B cell (primary cell): ENCODE data around the gene EHMT2. TPM values are rescaled to one million over a fixed set of nuclear protein-coding genes. Genes with fewer than 3 reads are reported as not detected.

Experiments used
- ATAC-seq: fragments of 200-7000 bp; cut with Tn5 transposase; one replicate; pipeline ENCODE4 v1.10.0; 2021; ENCODE audit warnings: low read depth, mild to moderate bottlenecking, moderate number of reproducible peaks, moderate library complexity
- CTCF ChIA-PET: fragments of 350-600 bp; sonication (Branson Sonifier 250); formaldehyde crosslinking; loops from one replicate; lab custom pipeline; 2021; ENCODE audit warnings: antibody characterized with exemption, inconsistent platforms; lab: Charles Lee
- POLR2A ChIA-PET: fragments of 350-600 bp; sonication (Branson Sonifier 250); formaldehyde crosslinking; loops from one replicate; lab custom pipeline; 2021; ENCODE audit warnings: antibody characterized with exemption; lab: Charles Lee
- DNase-seq: peaks from one replicate; pipeline ENCODE4 v3.0.0; 2013
- H2AFZ ChIP-seq: 2 replicates; pipeline ENCODE4 v1.6.1; 2012; ENCODE audit warnings: mild to moderate bottlenecking, low read depth, low read length; ENCODE audit not compliant: insufficient read depth, poor library complexity, severe bottlenecking
- H3K27ac ChIP-seq, 2 donors: 1 replicate in 1 of 2; 2 replicates in 1 of 2; pipeline ENCODE4 v1.5.1; 2012 to 2013; ENCODE audit warnings: low read length in 2 of 2, mild to moderate bottlenecking in 2 of 2, moderate library complexity in 1 of 2
- H3K27me3 ChIP-seq, 4 experiments: fragments of 200-600 bp in 1 of 4; sonication (generic) in 1 of 4; replicated peaks in 1 of 4; 1 replicate in 2 of 4; 2 replicates in 2 of 4; pipeline versions ENCODE4 v1.6.1 to v1.7.0; 2013 to 2016; ENCODE audit warnings: low read length in 3 of 4, mild to moderate bottlenecking in 2 of 4, mixed read lengths in 1 of 4, moderate library complexity in 1 of 4; ENCODE audit not compliant: insufficient read depth in 4 of 4, control insufficient read depth in 3 of 4; ENCODE audit errors: control extremely low read depth in 1 of 4
- H3K36me3 ChIP-seq, 2 experiments: replicated peaks in 1 of 2; 1 replicate in 1 of 2; 2 replicates in 1 of 2; pipeline versions ENCODE4 v1.6.1 to v1.7.1; 2013; ENCODE audit warnings: low read length in 1 of 2; ENCODE audit not compliant: insufficient read depth in 2 of 2, control insufficient read depth in 1 of 2; ENCODE audit errors: control extremely low read depth in 1 of 2, extremely low read depth in 1 of 2
- H3K4me1 ChIP-seq, 2 donors: fragments of 200-600 bp in 1 of 2; sonication (generic) in 1 of 2; 1 replicate in 1 of 2; 2 replicates in 1 of 2; pipeline versions ENCODE4 v1.5.1 to v1.6.1; 2013 to 2017; ENCODE audit warnings: low read length in 2 of 2; ENCODE audit not compliant: control insufficient read depth in 2 of 2, insufficient read depth in 2 of 2
- H3K4me2 ChIP-seq: replicated peaks from 2 replicates; pipeline ENCODE3; 2012; ENCODE audit warnings: mild to moderate bottlenecking, low read depth, low read length; ENCODE audit not compliant: poor library complexity, severe bottlenecking
- H3K4me3 ChIP-seq, 5 experiments: fragments of 200-600 bp in 1 of 5; sonication (generic) in 1 of 5; 1 replicate in 3 of 5; 2 replicates in 2 of 5; pipeline versions ENCODE4 v1.5.1 to v1.7.0; 2011 to 2016; ENCODE audit warnings: low read length in 4 of 5, mild to moderate bottlenecking in 4 of 5, low read depth in 2 of 5, control low read depth in 1 of 5, moderate library complexity in 1 of 5; ENCODE audit not compliant: insufficient read depth in 1 of 5; ENCODE audit errors: control extremely low read depth in 1 of 5, extremely low read depth in 1 of 5
- H3K79me2 ChIP-seq: fragments of 200-600 bp; sonication (generic); one replicate; pipeline ENCODE4 v1.6.0; 2016; ENCODE audit warnings: low read length; ENCODE audit not compliant: control insufficient read depth, insufficient read depth
- H3K9ac ChIP-seq: fragments of 200-600 bp; sonication (generic); 2 replicates; pipeline ENCODE4 v1.6.1; 2017; ENCODE audit warnings: mild to moderate bottlenecking, low read length, moderate library complexity
- H3K9me3 ChIP-seq, 3 donors: one replicate each; pipeline versions ENCODE4 v1.6.1 to v1.7.1; 2013; ENCODE audit warnings: low read length in 2 of 3; ENCODE audit not compliant: control insufficient read depth in 2 of 3, insufficient read depth in 1 of 3; ENCODE audit errors: control extremely low read depth in 1 of 3
- H4K20me1 ChIP-seq: 2 replicates; pipeline ENCODE4 v1.6.0; 2012; ENCODE audit warnings: mild to moderate bottlenecking, low read length; ENCODE audit not compliant: insufficient read depth, control insufficient read depth, poor library complexity, severe bottlenecking
- H3K27ac Mint-ChIP-seq: one replicate; pipeline ENCODE4 v1.8.0; 2021; ENCODE audit warnings: mixed read lengths
- H3K27me3 Mint-ChIP-seq: one replicate; pipeline ENCODE4 v1.8.0; 2021; ENCODE audit warnings: mixed read lengths
- H3K4me1 Mint-ChIP-seq: one replicate; pipeline ENCODE4 v1.8.0; 2021; ENCODE audit warnings: mixed read lengths
- H3K4me3 Mint-ChIP-seq: one replicate; pipeline ENCODE4 v1.8.0; 2021; ENCODE audit warnings: mixed read lengths
- H3K9me3 Mint-ChIP-seq: one replicate; pipeline ENCODE4 v1.8.0; 2022; ENCODE audit warnings: mixed read lengths; ENCODE audit not compliant: insufficient read depth
- EZH2 ChIP-seq: IDR thresholded peaks from 2 replicates; pipeline ENCODE4 v1.6.1; 2012; ENCODE audit warnings: borderline replicate concordance, low read depth, mild to moderate bottlenecking, moderate library complexity, low read length; ENCODE audit not compliant: insufficient read depth, poor library complexity, severe bottlenecking
- WGBS: methylation state at CpG from one replicate; pipeline ENCODE4 v1.1.5; 2013; ENCODE audit warnings: missing lambda C conversion rate; ENCODE audit not compliant: insufficient coverage; 5-methylcytosine and 5-hydroxymethylcytosine counted together
- intact Hi-C: fragments of 100-400 bp; cut with micrococcal nuclease; formaldehyde crosslinking; loops from one replicate; pipeline ENCODE4 v1.10.0; 2022
- polyA plus RNA-seq: library from polyadenylated mRNA; depleted of rRNA; stranded (reverse); fragments of >200 nt; gene quantifications from 2 replicates; pipeline ENCODE4 v1.2.3, GENCODE V29; 2012
- total RNA-seq, 2 donors: library from RNA; stranded (reverse); fragments of 120-200 nt in 1 of 2; gene quantifications; 1 replicate in 1 of 2; 2 replicates in 1 of 2; pipeline versions ENCODE4 v1.2.3 to v1.2.4, GENCODE V29; 2013 to 2022
- TF ChIP-seq, protein P1 (sequence below): fragments of 200-600 bp; IDR thresholded peaks from one replicate; pipeline ENCODE4 v1.8.0; 2022; ENCODE audit warnings: antibody characterized with exemption, mild to moderate bottlenecking

The EHMT2 gene
- total and polyA plus RNA-seq, 2 donors (not counting 1 experiment from before 2014, with no cell fraction given), result 86.1 to 108 TPM

DNA sequence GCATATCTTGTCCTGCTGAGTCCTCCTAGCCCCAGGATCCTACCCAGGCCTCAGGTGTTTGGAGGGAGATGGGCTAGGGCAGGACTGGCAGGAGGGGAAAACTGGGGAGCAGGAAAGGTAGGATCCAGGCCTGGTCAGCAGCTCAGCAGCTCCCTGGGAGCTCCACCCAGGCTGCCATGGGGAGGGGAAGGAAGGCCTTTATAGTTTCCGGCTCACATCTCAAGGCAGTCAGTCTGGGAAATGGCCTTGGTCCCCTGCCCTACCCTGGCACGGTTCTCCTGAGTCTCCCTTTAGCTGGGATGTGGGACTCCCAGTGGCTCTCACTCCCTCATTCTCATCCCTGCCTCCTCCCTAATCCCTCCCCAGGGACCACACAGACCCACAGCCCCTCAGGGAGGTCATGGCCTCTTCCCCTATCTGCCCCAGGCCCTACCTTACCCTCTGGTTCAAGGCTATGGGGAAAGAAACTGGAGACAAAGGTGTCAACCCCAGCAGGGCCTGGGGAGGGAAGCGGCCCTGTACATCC is 20.3 kb downstream of the EHMT2 start:
- H2AFZ ChIP-seq, result no peak overlapping the region
- H3K4me1 ChIP-seq, result no peaks in the 10 kb centered on the region
- H3K4me1 Mint-ChIP-seq, result no peaks in the 10 kb centered on the region
- ATAC-seq (no peak), DNase-seq (no peak)
- no peak overlapping the region for H3K4me2 ChIP-seq
- H3K36me3 ChIP-seq, result peaks cover 0 to 23% of the 10 kb centered on the region in 2 experiments
- intact Hi-C loops, result no loop called here
- TF ChIP-seq EZH2, result no peak
- TF ChIP-seq, protein P1, sequence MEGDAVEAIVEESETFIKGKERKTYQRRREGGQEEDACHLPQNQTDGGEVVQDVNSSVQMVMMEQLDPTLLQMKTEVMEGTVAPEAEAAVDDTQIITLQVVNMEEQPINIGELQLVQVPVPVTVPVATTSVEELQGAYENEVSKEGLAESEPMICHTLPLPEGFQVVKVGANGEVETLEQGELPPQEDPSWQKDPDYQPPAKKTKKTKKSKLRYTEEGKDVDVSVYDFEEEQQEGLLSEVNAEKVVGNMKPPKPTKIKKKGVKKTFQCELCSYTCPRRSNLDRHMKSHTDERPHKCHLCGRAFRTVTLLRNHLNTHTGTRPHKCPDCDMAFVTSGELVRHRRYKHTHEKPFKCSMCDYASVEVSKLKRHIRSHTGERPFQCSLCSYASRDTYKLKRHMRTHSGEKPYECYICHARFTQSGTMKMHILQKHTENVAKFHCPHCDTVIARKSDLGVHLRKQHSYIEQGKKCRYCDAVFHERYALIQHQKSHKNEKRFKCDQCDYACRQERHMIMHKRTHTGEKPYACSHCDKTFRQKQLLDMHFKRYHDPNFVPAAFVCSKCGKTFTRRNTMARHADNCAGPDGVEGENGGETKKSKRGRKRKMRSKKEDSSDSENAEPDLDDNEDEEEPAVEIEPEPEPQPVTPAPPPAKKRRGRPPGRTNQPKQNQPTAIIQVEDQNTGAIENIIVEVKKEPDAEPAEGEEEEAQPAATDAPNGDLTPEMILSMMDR, result no peak
- H3K9me3 Mint-ChIP-seq, result no peaks in the 10 kb centered on the region
- H3K27ac Mint-ChIP-seq, result no peak overlapping the region
- 85% methylated on average over 3 of the region's 3 CpGs for WGBS
- no peak overlapping the region for H3K9ac ChIP-seq
- H3K27me3 Mint-ChIP-seq, result no peaks in the 10 kb centered on the region
- no peak overlapping the region for H3K4me3 Mint-ChIP-seq
- no peak overlapping the region for H3K27ac ChIP-seq
- ChIA-PET CTCF (interaction anchor here (0.9 to 1.7 kb wide), 2 partner anchors 13 to 43 kb away, joined by 4 read pairs; no protein-coding TSS in a partner anchor), POLR2A (no interaction called here)
- no peaks in the 10 kb centered on the region for H3K79me2 ChIP-seq
- no peaks in the 10 kb centered on the region for H3K9me3 ChIP-seq
- no peaks in the 10 kb centered on the region for H4K20me1 ChIP-seq
- H3K27me3 ChIP-seq, result no peaks in the 10 kb centered on the region
- H3K4me3 ChIP-seq, result no peak overlapping the region

GRCh38 chr6:31876357-31876756 is 21.1 kb downstream of the EHMT2 start:
- no peaks in the 10 kb centered on the region for H3K79me2 ChIP-seq
- H3K9me3 Mint-ChIP-seq, result no peaks in the 10 kb centered on the region
- DNase-seq, result no peak
- intact Hi-C loops, result no loop called here
- POLR2A ChIA-PET, result no interaction called here
- H3K4me1 ChIP-seq, result no peaks in the 10 kb centered on the region
- no peak overlapping the region for H3K4me2 ChIP-seq
- H3K36me3 ChIP-seq, result peaks cover 0 to 19% of the 10 kb centered on the region in 2 experiments
- no peak overlapping the region for H3K9ac ChIP-seq
- H3K9me3 ChIP-seq, result no peaks in the 10 kb centered on the region
- 71% methylated on average over 1 of the region's 7 CpGs for WGBS
- H3K4me1 Mint-ChIP-seq, result no peaks in the 10 kb centered on the region
- TF ChIP-seq, protein P1, result no peak
- TF ChIP-seq EZH2, result no peak
- ATAC-seq, result no peak
- peaks cover 4% of the 10 kb centered on the region for H3K27me3 Mint-ChIP-seq
- H3K4me3 Mint-ChIP-seq, result no peak overlapping the region
- H3K27ac ChIP-seq, result no peak overlapping the region
- H3K4me3 ChIP-seq, result no peak overlapping the region
- H4K20me1 ChIP-seq, result no peaks in the 10 kb centered on the region
- CTCF ChIA-PET, result interaction anchor here (1.7 kb wide), 1 partner anchor 13 kb away, joined by 4 read pairs; no protein-coding TSS in a partner anchor
- no peak overlapping the region for H2AFZ ChIP-seq
- no peak overlapping the region for H3K27ac Mint-ChIP-seq
- H3K27me3 ChIP-seq, result no peaks in the 10 kb centered on the region
